SK-N-SH (cell line): Measurements from ENCODE around the gene POM121L12.

ENCODE experiments used
- CTCF ChIP-seq: fragments of 200-600 bp; sonication (generic); IDR thresholded peaks from 2 replicates; pipeline ENCODE4 v1.6.1; 2017; ENCODE audit warnings: antibody characterized with exemption, mild to moderate bottlenecking, moderate library complexity
- FOXJ3 ChIP-seq: sonication (generic); formaldehyde crosslinking; IDR thresholded peaks from 2 replicates; pipeline ENCODE4 v1.5.1; 2020; ENCODE audit warnings: mild to moderate bottlenecking, missing genetic modification reagents
- POLR2AphosphoS5 ChIP-seq: IDR thresholded peaks from 2 replicates; pipeline ENCODE4 v1.6.1; 2012; ENCODE audit warnings: low read depth, low read length
- TF ChIP-seq, protein P1 (sequence below): fragments of 150-350 bp; IDR thresholded peaks from 2 replicates; pipeline ENCODE4 v1.6.1; 2017; ENCODE audit warnings: antibody characterized with exemption, low read length, low read depth, borderline replicate concordance
- TF ChIP-seq, protein P2 (sequence below): IDR thresholded peaks from 2 replicates; pipeline ENCODE4 v1.6.1; 2012; ENCODE audit warnings: mild to moderate bottlenecking, low read depth, low read length, moderate library complexity

GRCh38 chr7:53068673-53069072, 33.2 kb downstream of the POM121L12 start:
- TF ChIP-seq POLR2AphosphoS5 (no peak), FOXJ3 (CRISPR knock-in tag) (no peak), CTCF (no peak)
- TF ChIP-seq, protein P1, sequence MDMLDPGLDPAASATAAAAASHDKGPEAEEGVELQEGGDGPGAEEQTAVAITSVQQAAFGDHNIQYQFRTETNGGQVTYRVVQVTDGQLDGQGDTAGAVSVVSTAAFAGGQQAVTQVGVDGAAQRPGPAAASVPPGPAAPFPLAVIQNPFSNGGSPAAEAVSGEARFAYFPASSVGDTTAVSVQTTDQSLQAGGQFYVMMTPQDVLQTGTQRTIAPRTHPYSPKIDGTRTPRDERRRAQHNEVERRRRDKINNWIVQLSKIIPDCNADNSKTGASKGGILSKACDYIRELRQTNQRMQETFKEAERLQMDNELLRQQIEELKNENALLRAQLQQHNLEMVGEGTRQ: no peak
- TF ChIP-seq, protein P2, sequence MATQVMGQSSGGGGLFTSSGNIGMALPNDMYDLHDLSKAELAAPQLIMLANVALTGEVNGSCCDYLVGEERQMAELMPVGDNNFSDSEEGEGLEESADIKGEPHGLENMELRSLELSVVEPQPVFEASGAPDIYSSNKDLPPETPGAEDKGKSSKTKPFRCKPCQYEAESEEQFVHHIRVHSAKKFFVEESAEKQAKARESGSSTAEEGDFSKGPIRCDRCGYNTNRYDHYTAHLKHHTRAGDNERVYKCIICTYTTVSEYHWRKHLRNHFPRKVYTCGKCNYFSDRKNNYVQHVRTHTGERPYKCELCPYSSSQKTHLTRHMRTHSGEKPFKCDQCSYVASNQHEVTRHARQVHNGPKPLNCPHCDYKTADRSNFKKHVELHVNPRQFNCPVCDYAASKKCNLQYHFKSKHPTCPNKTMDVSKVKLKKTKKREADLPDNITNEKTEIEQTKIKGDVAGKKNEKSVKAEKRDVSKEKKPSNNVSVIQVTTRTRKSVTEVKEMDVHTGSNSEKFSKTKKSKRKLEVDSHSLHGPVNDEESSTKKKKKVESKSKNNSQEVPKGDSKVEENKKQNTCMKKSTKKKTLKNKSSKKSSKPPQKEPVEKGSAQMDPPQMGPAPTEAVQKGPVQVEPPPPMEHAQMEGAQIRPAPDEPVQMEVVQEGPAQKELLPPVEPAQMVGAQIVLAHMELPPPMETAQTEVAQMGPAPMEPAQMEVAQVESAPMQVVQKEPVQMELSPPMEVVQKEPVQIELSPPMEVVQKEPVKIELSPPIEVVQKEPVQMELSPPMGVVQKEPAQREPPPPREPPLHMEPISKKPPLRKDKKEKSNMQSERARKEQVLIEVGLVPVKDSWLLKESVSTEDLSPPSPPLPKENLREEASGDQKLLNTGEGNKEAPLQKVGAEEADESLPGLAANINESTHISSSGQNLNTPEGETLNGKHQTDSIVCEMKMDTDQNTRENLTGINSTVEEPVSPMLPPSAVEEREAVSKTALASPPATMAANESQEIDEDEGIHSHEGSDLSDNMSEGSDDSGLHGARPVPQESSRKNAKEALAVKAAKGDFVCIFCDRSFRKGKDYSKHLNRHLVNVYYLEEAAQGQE: no peak
